NCI-H82 treated with DMSO at 0.1 percent for 48 hours (cell line): ENCODE data around the gene PELI2.
A peak's percentile ranks its signal among the peaks of the same experiment; 100 is the strongest.

ENCODE experiments used
- DNase-seq: peaks from one replicate; lab custom pipeline; 2025; ENCODE audit not compliant: unreplicated experiment; lab: John Stamatoyannopoulos, UW

Gene PELI2

GRCh38 chr14:56170028-56170427 lies 51.8 kb downstream of the PELI2 start:
- no peak for DNase-seq

GRCh38 chr14:56170877-56171422 lies 52.7 kb downstream of the PELI2 start:
- no peak for DNase-seq

DNA sequence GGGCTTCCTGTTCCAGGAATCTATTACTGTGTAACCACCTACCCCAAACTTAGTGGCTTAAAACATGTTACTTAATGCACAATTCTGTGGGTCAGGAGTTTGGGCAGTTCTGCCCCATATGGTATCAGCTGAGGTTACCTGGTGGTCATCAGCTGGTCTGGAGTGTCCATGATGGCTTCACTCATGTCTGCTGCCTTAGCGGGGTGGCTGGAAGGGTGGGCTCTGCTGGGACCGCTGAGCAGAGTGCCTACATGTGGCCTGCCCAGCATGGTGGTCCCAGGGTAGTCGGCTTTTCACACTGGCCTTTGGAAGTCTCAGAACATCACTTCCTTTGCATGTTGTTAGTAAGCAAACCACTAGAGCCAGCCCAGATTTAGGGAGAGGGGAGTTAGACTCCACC lies 53.9 kb downstream of the PELI2 start:
- no peak for DNase-seq

DNA sequence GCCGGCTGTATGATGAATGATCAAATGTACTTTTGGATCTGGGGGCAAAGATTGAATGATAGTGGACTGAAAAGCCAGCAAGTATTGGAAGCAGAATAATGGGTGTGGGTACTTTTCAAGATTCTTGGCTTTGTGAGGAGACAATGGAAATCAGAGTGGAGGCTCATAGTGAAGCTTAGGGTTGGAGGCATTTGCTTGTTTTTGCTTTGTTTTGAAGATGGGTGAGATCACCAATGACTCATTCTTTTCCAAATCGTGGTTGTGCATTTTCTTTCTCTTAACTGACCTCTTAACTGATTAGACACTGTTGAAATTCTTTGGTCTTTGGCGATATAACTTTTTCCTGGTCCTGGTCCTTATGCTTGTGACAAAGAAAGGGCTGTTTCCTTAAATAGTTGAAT lies 54.4 kb downstream of the PELI2 start:
- DNase-seq = no peak

GRCh38 chr14:56173365-56173922 lies 55.2 kb downstream of the PELI2 start:
- no peak for DNase-seq

- DNase-seq = no peak
Measured at GRCh38 chr14:56175773-56176172, 57.6 kb downstream of the PELI2 start.

GRCh38 chr14:56176530-56176929 lies 58.3 kb downstream of the PELI2 start:
- DNase-seq = no peak

GRCh38 chr14:56177036-56177435 lies 58.8 kb downstream of the PELI2 start:
- no peak for DNase-seq

- no peak for DNase-seq
Measured at GRCh38 chr14:56180754-56181542, 62.7 kb downstream of the PELI2 start.

DNA sequence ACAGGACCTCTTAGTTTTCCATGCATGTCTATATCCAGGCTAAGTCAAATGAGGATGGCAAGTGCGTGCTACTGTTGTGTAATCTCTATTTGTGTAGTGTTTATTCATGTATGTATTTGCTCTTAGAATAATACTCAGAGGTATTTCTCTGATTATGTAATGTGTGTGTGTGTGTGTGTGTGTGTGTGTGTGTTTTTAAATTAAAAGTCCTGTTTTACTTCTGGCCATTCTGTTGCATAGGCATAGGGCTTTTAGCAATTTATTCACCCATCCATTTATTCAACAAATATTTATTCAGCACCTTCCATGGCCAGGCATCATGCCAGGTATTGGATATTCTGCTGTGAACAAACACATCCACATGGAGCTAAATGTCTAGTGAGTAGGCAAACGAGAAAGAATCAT lies 63.5 kb downstream of the PELI2 start:
- DNase-seq = no peak

GRCh38 chr14:56182410-56182809 lies 64.2 kb downstream of the PELI2 start:
- DNase-seq = no peak

DNA sequence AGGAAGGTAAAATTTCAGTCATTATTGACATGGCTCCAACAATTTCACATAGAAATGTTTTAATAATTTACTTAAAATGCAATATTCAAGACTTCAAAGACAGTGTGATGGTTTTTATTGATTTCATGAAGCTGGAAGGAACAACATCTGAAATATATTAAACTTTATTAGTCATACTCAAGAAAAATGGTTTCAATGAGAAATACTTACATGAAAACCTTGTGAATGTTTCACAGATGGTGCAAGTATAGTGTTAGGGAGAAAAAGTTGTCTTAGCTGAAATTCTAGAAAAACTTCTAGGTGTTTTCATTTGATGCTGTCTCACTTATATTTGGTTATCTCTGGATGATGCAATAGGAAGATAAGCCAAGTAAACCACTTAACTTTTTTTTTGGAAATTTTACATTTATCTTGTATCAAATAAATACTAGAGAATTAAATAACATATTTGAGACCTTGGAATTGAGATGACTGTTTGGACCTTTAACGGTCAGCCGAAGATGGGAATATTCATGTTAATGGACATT lies 65.5 kb downstream of the PELI2 start:
- DNase-seq = no peak

DNA sequence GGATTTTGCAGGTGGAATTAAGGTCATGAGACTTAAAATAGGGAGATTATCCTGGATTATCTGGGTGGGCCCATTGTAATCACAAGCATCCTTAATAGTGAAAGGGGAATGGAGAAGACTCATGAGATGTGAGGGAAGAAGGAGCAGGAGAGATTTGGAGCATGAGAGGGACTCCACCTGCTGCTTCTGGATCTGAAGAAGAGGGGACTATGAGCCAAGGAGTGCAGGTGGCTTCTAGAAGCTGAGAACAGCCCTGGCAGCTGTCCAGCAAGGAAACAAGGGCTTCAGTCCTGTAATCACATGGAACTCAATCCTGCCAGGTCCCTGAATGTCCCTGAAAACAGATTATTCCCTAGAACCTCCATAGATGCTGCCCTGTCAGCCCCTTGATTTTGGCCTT lies 67.8 kb downstream of the PELI2 start:
- peak; percentile 100 for DNase-seq

DNA sequence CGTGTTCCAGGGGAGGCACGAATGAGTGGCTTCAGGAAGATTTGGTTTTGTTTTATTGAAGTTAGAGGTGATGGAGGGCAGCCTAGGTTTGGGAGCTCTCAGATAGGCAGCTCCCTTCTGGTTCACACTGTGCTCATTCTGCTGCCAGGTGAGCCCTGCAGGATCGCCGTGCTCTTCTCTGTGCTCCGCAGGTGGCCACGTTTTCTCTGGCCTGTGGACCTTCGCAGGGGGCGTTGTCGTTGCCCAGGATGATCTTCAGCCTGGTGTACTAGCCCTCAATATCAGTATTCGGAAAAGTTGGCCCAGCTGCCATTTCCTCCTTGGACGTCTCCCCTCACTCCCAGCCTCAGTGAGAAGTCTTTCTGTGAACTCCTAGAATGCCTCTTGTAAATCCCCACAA lies 69.5 kb downstream of the PELI2 start:
- DNase-seq = no peak

GRCh38 chr14:56189307-56189706 lies 71.1 kb downstream of the PELI2 start:
- DNase-seq = no peak

- no peak for DNase-seq
Measured at GRCh38 chr14:56193347-56193746, 75.1 kb downstream of the PELI2 start.

GRCh38 chr14:56194042-56194441 lies 75.8 kb downstream of the PELI2 start:
- no peak for DNase-seq

GRCh38 chr14:56195223-56195622 lies 77.0 kb downstream of the PELI2 start:
- no peak for DNase-seq

DNA sequence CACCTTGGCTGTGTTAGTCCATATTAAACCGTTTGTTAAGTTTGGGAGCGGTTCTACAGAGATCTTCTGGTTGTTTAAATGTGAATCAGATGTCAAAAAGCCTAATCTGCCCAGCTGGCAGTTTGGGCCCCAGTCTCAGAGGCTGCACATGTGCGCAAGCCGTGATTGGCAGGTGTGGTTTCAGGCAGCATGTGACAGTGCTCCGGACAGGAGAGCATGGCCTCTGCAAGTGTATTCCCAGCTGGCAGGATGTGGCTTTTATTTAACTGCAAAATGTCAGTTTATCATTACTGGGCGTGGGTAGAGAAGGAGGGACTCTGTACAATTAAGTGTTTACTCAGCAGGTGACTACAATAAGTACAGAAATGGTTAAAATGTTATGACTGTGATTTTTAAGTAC lies 77.5 kb downstream of the PELI2 start:
- peak; percentile 98 for DNase-seq

GRCh38 chr14:56196274-56196673 lies 78.1 kb downstream of the PELI2 start:
- no peak for DNase-seq

- DNase-seq = no peak
Measured at GRCh38 chr14:56197150-56197549, 78.9 kb downstream of the PELI2 start.

DNA sequence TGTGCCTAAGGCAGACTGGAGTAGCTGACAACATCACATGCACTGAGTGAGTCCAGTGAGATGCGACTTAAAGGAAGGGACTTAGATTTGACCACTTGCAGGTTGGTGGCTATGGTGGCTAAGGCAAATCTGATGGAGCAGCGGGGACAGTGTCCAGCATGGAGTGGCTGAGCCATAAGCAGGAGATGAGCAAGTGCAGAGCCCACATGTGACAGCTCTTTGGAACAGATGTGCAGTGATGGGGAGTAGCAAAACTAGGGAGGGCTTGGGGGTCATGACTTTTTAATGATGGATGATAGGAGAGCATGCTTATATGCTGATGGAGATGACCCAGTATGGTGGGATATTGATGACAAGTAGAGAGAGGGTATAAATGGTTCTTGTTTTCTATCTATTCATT lies 80.2 kb downstream of the PELI2 start:
- DNase-seq = no peak
